ENCODE data around the gene POU2F1.

The POU2F1 gene

DNA sequence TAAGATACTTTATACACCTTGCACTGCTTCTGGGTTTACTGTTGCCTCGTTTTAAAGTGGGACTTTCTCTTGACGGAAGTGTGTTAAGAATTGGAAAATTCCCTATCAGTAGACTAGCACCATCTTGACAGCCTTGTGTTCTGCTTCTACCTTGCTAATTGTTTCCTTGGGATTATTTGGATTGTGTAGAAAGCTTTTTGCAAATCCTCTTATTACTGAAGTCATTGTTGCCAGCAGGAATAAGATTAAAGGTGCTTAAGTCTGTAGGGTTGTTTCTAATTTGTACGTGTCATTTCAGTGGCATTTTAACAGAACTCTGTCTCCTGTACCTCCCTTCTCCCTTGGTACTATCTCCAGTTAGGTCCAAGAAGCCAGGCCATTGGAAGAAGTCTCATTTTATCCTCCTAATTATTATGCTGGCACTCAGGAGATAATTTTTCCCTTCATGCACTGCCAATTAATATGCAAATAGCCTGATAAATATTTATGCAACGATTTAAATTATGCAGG lies 107.7 kb downstream of the POU2F1 start:
- WGBS = 66% methylated on average over 4 of the region's 4 CpGs
- H3K4me2 ChIP-seq (ENCODE audit: low read length, poor library complexity, severe bottlenecking) = no peak overlapping the region
- peaks cover 13% of the 10 kb centered on the region for H3K9me3 ChIP-seq (ENCODE audit: control insufficient read depth, low read length)
- peaks cover 1% of the 10 kb centered on the region for H3K4me1 ChIP-seq (ENCODE audit: control insufficient read depth, insufficient read depth, low read depth, low read length)
- no peak overlapping the region for H3K4ac ChIP-seq (ENCODE audit: low read depth in 1 of 2, low read length in 2 of 2)
- no peak overlapping the region for H2BK12ac ChIP-seq (ENCODE audit: low read length in 2 of 2)
- H3K36me3 ChIP-seq (ENCODE audit: control insufficient read depth in 1 of 2, insufficient read depth in 2 of 2, low read depth in 1 of 2, low read length in 2 of 2) = peaks cover under 1 to 3% of the 10 kb centered on the region in 2 experiments
- no peak overlapping the region for H2BK120ac ChIP-seq (ENCODE audit: low read depth, low read length)
- H3K4me3 ChIP-seq (ENCODE audit: insufficient read depth in 1 of 2, low read depth in 1 of 2, low read length in 2 of 2) = no peak overlapping the region
- H3K23ac ChIP-seq (ENCODE audit: low read length in 2 of 2) = no peak overlapping the region
- no peak overlapping the region for H2AFZ ChIP-seq (ENCODE audit: low read depth, low read length)
- H3K79me1 ChIP-seq (replicated peaks; ENCODE audit: low read length, poor library complexity, severe bottlenecking) = peaks cover 12% of the 10 kb centered on the region
- H2BK5ac ChIP-seq (ENCODE audit: low read depth, low read length, poor library complexity, severe bottlenecking) = no peak overlapping the region
- H3K27me3 ChIP-seq (ENCODE audit: control insufficient read depth in 1 of 2, insufficient read depth in 1 of 2, low read length in 2 of 2) = no peaks in the 10 kb centered on the region
- no peak overlapping the region for H4K8ac ChIP-seq (ENCODE audit: low read length)
- no peak overlapping the region for H2AK5ac ChIP-seq (ENCODE audit: low read length, severe bottlenecking)
- no peak overlapping the region for H3K14ac ChIP-seq (ENCODE audit: low read length in 2 of 2)
- no peak overlapping the region for H3K9ac ChIP-seq (ENCODE audit: low read length)
- H3K18ac ChIP-seq (ENCODE audit: low read depth in 1 of 2, low read length in 2 of 2) = no peak overlapping the region
- no peak for DNase-seq
- H4K91ac ChIP-seq (ENCODE audit: low read length) = no peak overlapping the region
- no peak overlapping the region for H3K27ac ChIP-seq (ENCODE audit: low read length, poor library complexity, severe bottlenecking)
- H2BK15ac ChIP-seq (ENCODE audit: low read depth, poor library complexity, severe bottlenecking) = no peak overlapping the region

DNA sequence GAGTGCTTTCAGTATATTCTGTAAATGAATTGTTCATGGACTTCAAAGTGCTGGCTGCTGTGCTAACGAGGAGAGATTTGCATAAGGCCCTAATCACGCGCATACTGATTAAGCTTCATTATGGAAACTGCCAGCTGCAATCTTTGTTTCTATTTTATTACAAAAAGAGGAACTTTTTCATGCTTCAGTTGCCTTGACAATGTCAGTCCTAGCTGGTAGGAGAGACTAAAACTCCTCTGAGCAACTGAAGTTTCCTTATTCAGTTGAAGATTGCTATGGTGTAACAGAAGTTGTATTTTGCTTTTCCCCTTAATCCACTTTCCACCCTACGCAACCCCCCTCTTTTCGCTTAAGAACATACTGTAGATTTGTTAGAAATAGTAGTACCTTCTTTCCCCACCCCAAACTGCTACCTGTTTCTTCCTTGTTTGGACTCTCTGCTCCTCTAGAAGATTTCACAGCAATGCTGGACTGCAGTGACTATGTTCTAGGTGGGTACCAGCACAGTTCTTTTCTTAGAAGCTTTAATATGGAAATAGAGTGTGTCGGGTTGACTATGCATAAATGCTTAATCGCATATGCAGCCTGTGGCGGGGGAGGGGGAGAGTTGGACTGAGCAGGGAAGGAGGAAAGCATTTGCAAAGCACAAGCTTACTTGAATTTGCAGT lies 108.3 kb downstream of the POU2F1 start:
- Histone ChIP-seq H3K27me3 (ENCODE audit: control insufficient read depth in 1 of 2, insufficient read depth in 1 of 2, low read length in 2 of 2) (no peaks in the 10 kb centered on the region), H3K36me3 (ENCODE audit: control insufficient read depth in 1 of 2, insufficient read depth in 2 of 2, low read depth in 1 of 2, low read length in 2 of 2) (peaks cover 0 to 6% of the 10 kb centered on the region in 2 experiments), H2BK120ac (ENCODE audit: low read depth, low read length) (no peak overlapping the region), H2BK5ac (ENCODE audit: low read depth, low read length, poor library complexity, severe bottlenecking) (no peak overlapping the region), H3K9ac (ENCODE audit: low read length) (no peak overlapping the region), H3K4ac (ENCODE audit: low read depth in 1 of 2, low read length in 2 of 2) (no peak overlapping the region), H2BK12ac (ENCODE audit: low read length in 2 of 2) (no peak overlapping the region), H3K23ac (ENCODE audit: low read length in 2 of 2) (no peak overlapping the region), H3K27ac (ENCODE audit: low read length, poor library complexity, severe bottlenecking) (no peak overlapping the region), H3K9me3 (ENCODE audit: control insufficient read depth, low read length) (peaks cover 7% of the 10 kb centered on the region), H4K91ac (ENCODE audit: low read length) (no peak overlapping the region), H2BK15ac (ENCODE audit: low read depth, poor library complexity, severe bottlenecking) (no peak overlapping the region), H4K8ac (ENCODE audit: low read length) (no peak overlapping the region), H3K14ac (ENCODE audit: low read length in 2 of 2) (no peak overlapping the region), H2AFZ (ENCODE audit: low read depth, low read length) (no peak overlapping the region), H3K4me1 (ENCODE audit: control insufficient read depth, insufficient read depth, low read depth, low read length) (peaks cover 1% of the 10 kb centered on the region), H3K4me2 (ENCODE audit: low read length, poor library complexity, severe bottlenecking) (no peak overlapping the region), H3K79me1 (replicated peaks; ENCODE audit: low read length, poor library complexity, severe bottlenecking) (peaks cover 9% of the 10 kb centered on the region), H3K18ac (ENCODE audit: low read depth in 1 of 2, low read length in 2 of 2) (no peak overlapping the region), H3K4me3 (ENCODE audit: insufficient read depth in 1 of 2, low read depth in 1 of 2, low read length in 2 of 2) (no peak overlapping the region), H2AK5ac (ENCODE audit: low read length, severe bottlenecking) (no peak overlapping the region)
- WGBS = 57% methylated on average over 4 of the region's 8 CpGs
- DNase-seq = no peak

DNA sequence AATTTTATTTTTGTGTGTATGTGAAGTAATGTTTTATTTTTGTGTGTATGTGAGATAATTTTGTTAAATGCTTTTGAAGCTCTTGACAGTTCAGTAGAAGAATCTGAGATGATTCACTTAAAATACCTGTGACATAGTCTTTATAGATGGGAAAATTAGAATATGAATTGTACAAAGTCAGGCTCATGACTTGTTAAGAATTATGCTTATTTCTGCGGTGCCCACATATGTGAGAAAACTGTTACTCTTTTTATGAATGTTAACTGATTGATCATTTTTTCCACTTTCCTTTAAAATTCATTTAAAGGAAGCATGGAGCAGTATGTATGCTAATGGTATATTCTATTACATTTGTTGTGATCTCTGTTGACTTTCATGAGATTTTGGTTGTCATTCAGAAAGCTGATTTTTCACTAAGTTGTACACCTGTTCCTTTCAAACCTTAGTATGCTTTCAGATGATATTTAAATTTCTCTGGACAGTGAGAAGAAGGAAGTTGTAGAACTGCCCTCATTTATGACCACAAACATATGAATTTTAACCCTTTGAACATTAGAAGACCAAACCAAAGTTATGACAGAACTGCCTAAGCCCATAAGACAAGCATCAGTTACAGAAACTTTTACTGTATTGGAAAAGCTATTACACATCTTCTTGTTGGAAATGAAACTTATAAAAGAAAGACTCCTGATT lies 110.1 kb downstream of the POU2F1 start:
- Histone ChIP-seq H2BK12ac (ENCODE audit: low read length in 2 of 2) (no peak overlapping the region), H3K36me3 (ENCODE audit: control insufficient read depth in 1 of 2, insufficient read depth in 2 of 2, low read depth in 1 of 2, low read length in 2 of 2) (peaks cover 0 to 9% of the 10 kb centered on the region in 2 experiments), H4K8ac (ENCODE audit: low read length) (no peak overlapping the region), H4K91ac (ENCODE audit: low read length) (no peak overlapping the region), H3K23ac (ENCODE audit: low read length in 2 of 2) (no peak overlapping the region), H3K18ac (ENCODE audit: low read depth in 1 of 2, low read length in 2 of 2) (no peak overlapping the region), H2AFZ (ENCODE audit: low read depth, low read length) (no peak overlapping the region), H3K27ac (ENCODE audit: low read length, poor library complexity, severe bottlenecking) (no peak overlapping the region), H3K9ac (ENCODE audit: low read length) (no peak overlapping the region), H3K79me1 (replicated peaks; ENCODE audit: low read length, poor library complexity, severe bottlenecking) (peaks cover 9% of the 10 kb centered on the region), H2BK120ac (ENCODE audit: low read depth, low read length) (no peak overlapping the region), H2BK15ac (ENCODE audit: low read depth, poor library complexity, severe bottlenecking) (no peak overlapping the region), H3K14ac (ENCODE audit: low read length in 2 of 2) (no peak overlapping the region), H3K27me3 (ENCODE audit: control insufficient read depth in 1 of 2, insufficient read depth in 1 of 2, low read length in 2 of 2) (no peaks in the 10 kb centered on the region), H3K9me3 (ENCODE audit: control insufficient read depth, low read length) (no peaks in the 10 kb centered on the region), H3K4me1 (ENCODE audit: control insufficient read depth, insufficient read depth, low read depth, low read length) (peaks cover 1% of the 10 kb centered on the region), H2BK5ac (ENCODE audit: low read depth, low read length, poor library complexity, severe bottlenecking) (no peak overlapping the region), H2AK5ac (ENCODE audit: low read length, severe bottlenecking) (no peak overlapping the region), H3K4ac (ENCODE audit: low read depth in 1 of 2, low read length in 2 of 2) (no peak overlapping the region), H3K4me2 (ENCODE audit: low read length, poor library complexity, severe bottlenecking) (no peak overlapping the region), H3K4me3 (ENCODE audit: insufficient read depth in 1 of 2, low read depth in 1 of 2, low read length in 2 of 2) (no peak overlapping the region)
- no peak for DNase-seq
- WGBS = no CpG with 5 or more reads among the region's 1 CpG

DNA sequence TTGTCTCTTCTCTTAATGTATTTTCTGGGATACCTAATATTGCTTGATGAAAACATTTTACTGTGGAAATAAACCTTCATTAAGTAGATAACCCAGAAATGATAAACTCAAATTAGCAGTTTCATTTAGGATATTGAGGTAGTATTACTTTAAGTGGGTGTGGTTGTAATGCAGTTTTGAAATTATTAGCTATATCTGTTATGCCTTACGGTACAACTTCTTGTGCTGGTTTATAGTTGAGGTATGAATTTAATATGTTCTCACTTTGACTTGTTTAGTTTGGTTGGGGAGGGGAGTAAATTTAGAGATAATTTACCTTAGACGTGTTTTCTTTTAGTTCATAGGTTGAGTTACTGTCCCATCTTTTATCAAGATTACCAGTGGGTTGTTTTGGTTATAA lies 111.0 kb downstream of the POU2F1 start:
- 97% methylated on average over 2 of the region's 2 CpGs for WGBS

More for the DNA sequence above, 111.0 kb downstream of the POU2F1 start:
- no peak overlapping the region for H3K18ac ChIP-seq (ENCODE audit: low read depth in 1 of 2, low read length in 2 of 2)
- H3K4me2 ChIP-seq (ENCODE audit: low read length, poor library complexity, severe bottlenecking) = no peak overlapping the region
- H3K36me3 ChIP-seq (ENCODE audit: control insufficient read depth in 1 of 2, insufficient read depth in 2 of 2, low read depth in 1 of 2, low read length in 2 of 2) = peaks cover 0 to 9% of the 10 kb centered on the region in 2 experiments
- H2BK12ac ChIP-seq (ENCODE audit: low read length in 2 of 2) = no peak overlapping the region
- H3K23ac ChIP-seq (ENCODE audit: low read length in 2 of 2) = no peak overlapping the region
- no peak overlapping the region for H3K14ac ChIP-seq (ENCODE audit: low read length in 2 of 2)
- H2AFZ ChIP-seq (ENCODE audit: low read depth, low read length) = no peak overlapping the region
- H2BK120ac ChIP-seq (ENCODE audit: low read depth, low read length) = no peak overlapping the region
- peaks cover 5% of the 10 kb centered on the region for H3K79me1 ChIP-seq (replicated peaks; ENCODE audit: low read length, poor library complexity, severe bottlenecking)
- no peaks in the 10 kb centered on the region for H3K27me3 ChIP-seq (ENCODE audit: control insufficient read depth in 1 of 2, insufficient read depth in 1 of 2, low read length in 2 of 2)
- H3K9ac ChIP-seq (ENCODE audit: low read length) = no peak overlapping the region
- H3K4ac ChIP-seq (ENCODE audit: low read depth in 1 of 2, low read length in 2 of 2) = no peak overlapping the region
- H3K9me3 ChIP-seq (ENCODE audit: control insufficient read depth, low read length) = no peaks in the 10 kb centered on the region
- H2AK5ac ChIP-seq (ENCODE audit: low read length, severe bottlenecking) = no peak overlapping the region
- H3K4me1 ChIP-seq (ENCODE audit: control insufficient read depth, insufficient read depth, low read depth, low read length) = peaks cover 1% of the 10 kb centered on the region
- no peak for DNase-seq
- no peak overlapping the region for H3K27ac ChIP-seq (ENCODE audit: low read length, poor library complexity, severe bottlenecking)
- H4K91ac ChIP-seq (ENCODE audit: low read length) = no peak overlapping the region
- H2BK15ac ChIP-seq (ENCODE audit: low read depth, poor library complexity, severe bottlenecking) = no peak overlapping the region
- no peak overlapping the region for H3K4me3 ChIP-seq (ENCODE audit: insufficient read depth in 1 of 2, low read depth in 1 of 2, low read length in 2 of 2)
- H2BK5ac ChIP-seq (ENCODE audit: low read depth, low read length, poor library complexity, severe bottlenecking) = no peak overlapping the region
- H4K8ac ChIP-seq (ENCODE audit: low read length) = no peak overlapping the region

Data from mesenchymal stem cell (in vitro differentiated cells and primary cell).